B cell (primary cell): ENCODE measurements around the gene ZNF286A. TPM values are rescaled to one million over a fixed set of nuclear protein-coding genes. Genes with fewer than 3 reads are reported as not detected.
"Not testable (repeated sequence)": the region's sequence is repeated elsewhere in the genome, so short reads cannot be mapped to it uniquely, and the experiment has no call there.

Experiments used
- ATAC-seq: fragments of 200-7000 bp; cut with Tn5 transposase; one replicate; pipeline ENCODE4 v1.10.0; 2021; ENCODE audit warnings: low read depth, mild to moderate bottlenecking, moderate number of reproducible peaks, moderate library complexity
- CTCF ChIA-PET: fragments of 350-600 bp; sonication (Branson Sonifier 250); formaldehyde crosslinking; loops from one replicate; lab custom pipeline; 2021; ENCODE audit warnings: antibody characterized with exemption, inconsistent platforms; lab: Charles Lee
- POLR2A ChIA-PET: fragments of 350-600 bp; sonication (Branson Sonifier 250); formaldehyde crosslinking; loops from one replicate; lab custom pipeline; 2021; ENCODE audit warnings: antibody characterized with exemption; lab: Charles Lee
- DNase-seq: peaks from one replicate; pipeline ENCODE4 v3.0.0; 2013
- H2AFZ ChIP-seq: 2 replicates; pipeline ENCODE4 v1.6.1; 2012; ENCODE audit warnings: mild to moderate bottlenecking, low read depth, low read length; ENCODE audit not compliant: insufficient read depth, poor library complexity, severe bottlenecking
- H3K27ac ChIP-seq, 2 donors: 1 replicate in 1 of 2; 2 replicates in 1 of 2; pipeline ENCODE4 v1.5.1; 2012 to 2013; ENCODE audit warnings: low read length in 2 of 2, mild to moderate bottlenecking in 2 of 2, moderate library complexity in 1 of 2
- H3K27me3 ChIP-seq, 4 experiments: fragments of 200-600 bp in 1 of 4; sonication (generic) in 1 of 4; replicated peaks in 1 of 4; 1 replicate in 2 of 4; 2 replicates in 2 of 4; pipeline versions ENCODE4 v1.6.1 to v1.7.0; 2013 to 2016; ENCODE audit warnings: low read length in 3 of 4, mild to moderate bottlenecking in 2 of 4, mixed read lengths in 1 of 4, moderate library complexity in 1 of 4; ENCODE audit not compliant: insufficient read depth in 4 of 4, control insufficient read depth in 3 of 4; ENCODE audit errors: control extremely low read depth in 1 of 4
- H3K36me3 ChIP-seq, 2 experiments: replicated peaks in 1 of 2; 1 replicate in 1 of 2; 2 replicates in 1 of 2; pipeline versions ENCODE4 v1.6.1 to v1.7.1; 2013; ENCODE audit warnings: low read length in 1 of 2; ENCODE audit not compliant: insufficient read depth in 2 of 2, control insufficient read depth in 1 of 2; ENCODE audit errors: control extremely low read depth in 1 of 2, extremely low read depth in 1 of 2
- H3K4me1 ChIP-seq, 2 donors: fragments of 200-600 bp in 1 of 2; sonication (generic) in 1 of 2; 1 replicate in 1 of 2; 2 replicates in 1 of 2; pipeline versions ENCODE4 v1.5.1 to v1.6.1; 2013 to 2017; ENCODE audit warnings: low read length in 2 of 2; ENCODE audit not compliant: control insufficient read depth in 2 of 2, insufficient read depth in 2 of 2
- H3K4me2 ChIP-seq: replicated peaks from 2 replicates; pipeline ENCODE3; 2012; ENCODE audit warnings: mild to moderate bottlenecking, low read depth, low read length; ENCODE audit not compliant: poor library complexity, severe bottlenecking
- H3K4me3 ChIP-seq, 5 experiments: fragments of 200-600 bp in 1 of 5; sonication (generic) in 1 of 5; 1 replicate in 3 of 5; 2 replicates in 2 of 5; pipeline versions ENCODE4 v1.5.1 to v1.7.0; 2011 to 2016; ENCODE audit warnings: low read length in 4 of 5, mild to moderate bottlenecking in 4 of 5, low read depth in 2 of 5, control low read depth in 1 of 5, moderate library complexity in 1 of 5; ENCODE audit not compliant: insufficient read depth in 1 of 5; ENCODE audit errors: control extremely low read depth in 1 of 5, extremely low read depth in 1 of 5
- H3K79me2 ChIP-seq: fragments of 200-600 bp; sonication (generic); one replicate; pipeline ENCODE4 v1.6.0; 2016; ENCODE audit warnings: low read length; ENCODE audit not compliant: control insufficient read depth, insufficient read depth
- H3K9ac ChIP-seq: fragments of 200-600 bp; sonication (generic); 2 replicates; pipeline ENCODE4 v1.6.1; 2017; ENCODE audit warnings: mild to moderate bottlenecking, low read length, moderate library complexity
- H3K9me3 ChIP-seq, 3 donors: one replicate each; pipeline versions ENCODE4 v1.6.1 to v1.7.1; 2013; ENCODE audit warnings: low read length in 2 of 3; ENCODE audit not compliant: control insufficient read depth in 2 of 3, insufficient read depth in 1 of 3; ENCODE audit errors: control extremely low read depth in 1 of 3
- H4K20me1 ChIP-seq: 2 replicates; pipeline ENCODE4 v1.6.0; 2012; ENCODE audit warnings: mild to moderate bottlenecking, low read length; ENCODE audit not compliant: insufficient read depth, control insufficient read depth, poor library complexity, severe bottlenecking
- H3K27ac Mint-ChIP-seq: one replicate; pipeline ENCODE4 v1.8.0; 2021; ENCODE audit warnings: mixed read lengths
- H3K27me3 Mint-ChIP-seq: one replicate; pipeline ENCODE4 v1.8.0; 2021; ENCODE audit warnings: mixed read lengths
- H3K4me1 Mint-ChIP-seq: one replicate; pipeline ENCODE4 v1.8.0; 2021; ENCODE audit warnings: mixed read lengths
- H3K4me3 Mint-ChIP-seq: one replicate; pipeline ENCODE4 v1.8.0; 2021; ENCODE audit warnings: mixed read lengths
- H3K9me3 Mint-ChIP-seq: one replicate; pipeline ENCODE4 v1.8.0; 2022; ENCODE audit warnings: mixed read lengths; ENCODE audit not compliant: insufficient read depth
- CTCF ChIP-seq: fragments of 200-600 bp; IDR thresholded peaks from one replicate; pipeline ENCODE4 v1.8.0; 2022; ENCODE audit warnings: antibody characterized with exemption, mild to moderate bottlenecking
- EZH2 ChIP-seq: IDR thresholded peaks from 2 replicates; pipeline ENCODE4 v1.6.1; 2012; ENCODE audit warnings: borderline replicate concordance, low read depth, mild to moderate bottlenecking, moderate library complexity, low read length; ENCODE audit not compliant: insufficient read depth, poor library complexity, severe bottlenecking
- WGBS: methylation state at CpG from one replicate; pipeline ENCODE4 v1.1.5; 2013; ENCODE audit warnings: missing lambda C conversion rate; ENCODE audit not compliant: insufficient coverage; 5-methylcytosine and 5-hydroxymethylcytosine counted together
- intact Hi-C: fragments of 100-400 bp; cut with micrococcal nuclease; formaldehyde crosslinking; loops from one replicate; pipeline ENCODE4 v1.10.0; 2022
- polyA plus RNA-seq: library from polyadenylated mRNA; depleted of rRNA; stranded (reverse); fragments of >200 nt; gene quantifications from 2 replicates; pipeline ENCODE4 v1.2.3, GENCODE V29; 2012
- total RNA-seq, 2 donors: library from RNA; stranded (reverse); fragments of 120-200 nt in 1 of 2; gene quantifications; 1 replicate in 1 of 2; 2 replicates in 1 of 2; pipeline versions ENCODE4 v1.2.3 to v1.2.4, GENCODE V29; 2013 to 2022

Gene ZNF286A
- total and polyA plus RNA-seq, 2 donors (not counting 1 experiment from before 2014, with no cell fraction given): 7.0 to 30.4 TPM

- ChIA-PET POLR2A (no interaction called here), CTCF (no interaction called here)
- ATAC-seq (no peak), DNase-seq (no peak)
- H3K27me3 ChIP-seq: no peaks in the 10 kb centered on the region
- H3K9ac ChIP-seq: no peak overlapping the region
- WGBS: 100% methylated on average over 3 of the region's 5 CpGs
- Mint-ChIP-seq H3K27me3 (no peaks in the 10 kb centered on the region), H3K27ac (no peak overlapping the region), H3K4me1 (peaks cover 7% of the 10 kb centered on the region), H3K9me3 (no peaks in the 10 kb centered on the region), H3K4me3 (no peak overlapping the region)
- no peak overlapping the region for H3K27ac ChIP-seq
- no peaks in the 10 kb centered on the region for H3K4me1 ChIP-seq
- no peaks in the 10 kb centered on the region for H3K36me3 ChIP-seq
- H2AFZ ChIP-seq: no peak overlapping the region
- no peaks in the 10 kb centered on the region for H3K79me2 ChIP-seq
- no peak overlapping the region for H3K4me2 ChIP-seq
- no peaks in the 10 kb centered on the region for H3K9me3 ChIP-seq
- TF ChIP-seq CTCF: no peak
- no peak for TF ChIP-seq EZH2
- intact Hi-C loops: no loop called here
- H4K20me1 ChIP-seq: no peaks in the 10 kb centered on the region
- H3K4me3 ChIP-seq: no peak overlapping the region
Observed at GRCh38 chr17:15663691-15664090, 35.9 kb upstream of the ZNF286A start.

GRCh38 chr17:15669526-15669925, 30.0 kb upstream of the ZNF286A start:
- H3K79me2 ChIP-seq, H4K20me1 ChIP-seq, H3K4me2 ChIP-seq, H3K4me1 ChIP-seq, ATAC-seq, H2AFZ ChIP-seq, H3K27me3 Mint-ChIP-seq, CTCF ChIA-PET, H3K27ac Mint-ChIP-seq, H3K9ac ChIP-seq, DNase-seq, H3K27ac ChIP-seq, POLR2A ChIA-PET, H3K4me3 ChIP-seq, H3K9me3 ChIP-seq, intact Hi-C loops, H3K4me1 Mint-ChIP-seq, H3K9me3 Mint-ChIP-seq, H3K4me3 Mint-ChIP-seq, H3K36me3 ChIP-seq, H3K27me3 ChIP-seq: not testable (repeated sequence)
- WGBS: 83% methylated on average over 1 of the region's 5 CpGs

GRCh38 chr17:15674640-15675039, 24.9 kb upstream of the ZNF286A start:
- H3K4me3 Mint-ChIP-seq, POLR2A ChIA-PET, H3K4me3 ChIP-seq, H3K4me1 Mint-ChIP-seq, CTCF ChIA-PET, ATAC-seq, H3K4me1 ChIP-seq, H3K27me3 ChIP-seq, H3K36me3 ChIP-seq, intact Hi-C loops, H4K20me1 ChIP-seq, H3K79me2 ChIP-seq, DNase-seq, H3K9me3 Mint-ChIP-seq, H3K27ac ChIP-seq, H3K9me3 ChIP-seq, H3K4me2 ChIP-seq, H2AFZ ChIP-seq, H3K9ac ChIP-seq, H3K27ac Mint-ChIP-seq, H3K27me3 Mint-ChIP-seq: not testable (repeated sequence)
- WGBS: no CpG with 5 or more reads among the region's 1 CpG
